ENCODE results near the gene MOV10. TPM values are rescaled to one million over a fixed set of nuclear protein-coding genes. Genes with fewer than 3 reads are reported as not detected.

MOV10 gene
- total and polyA plus RNA-seq, 2 of the 8 experiments (the other 6 are each of a cell fraction or from before 2014, with no cell fraction given) = 57.3 to 109 TPM

- Histone ChIP-seq H2BK12ac (ENCODE audit: low read depth, low read length) (no peak overlapping the region), H2BK5ac (ENCODE audit: low read depth, low read length) (no peak overlapping the region), H3K4me3 (ENCODE audit: extremely low read depth in 1 of 4, insufficient read depth in 2 of 4, low read depth in 3 of 4, low read length in 4 of 4) (no peak overlapping the region), H3K14ac (ENCODE audit: insufficient read length) (no peak overlapping the region), H3K79me2 (ENCODE audit: control insufficient read depth in 1 of 2, insufficient read depth in 2 of 2, low read length in 2 of 2) (peaks cover 5 to 80% of the 10 kb centered on the region in 2 experiments; a peak in 3 of 4 replicates), H3K18ac (ENCODE audit: extremely low read depth, low read length) (no peak overlapping the region), H3K4ac (replicated peaks; ENCODE audit: insufficient read length, low read depth, low read length) (no peak overlapping the region), H2BK120ac (replicated peaks; ENCODE audit: low read depth, low read length) (no peak overlapping the region), H3K79me1 (ENCODE audit: low read depth, low read length) (no peaks in the 10 kb centered on the region), H3K4me1 (replicated peaks in 1 of 4; ENCODE audit: control insufficient read depth in 3 of 4, insufficient read depth in 4 of 4, low read length in 3 of 4) (no peaks in the 10 kb centered on the region), H3K9me3 (ENCODE audit: insufficient read depth in 2 of 2, low read depth in 1 of 2, low read length in 1 of 2) (no peaks in the 10 kb centered on the region), H2AK5ac (ENCODE audit: low read depth, low read length) (no peak overlapping the region), H2BK20ac (ENCODE audit: low read length) (no peak overlapping the region), H4K20me1 (replicated peaks in 1 of 2; ENCODE audit: control insufficient read depth in 1 of 2, insufficient read depth in 2 of 2, low read length in 2 of 2) (peaks cover 3 to 7% of the 10 kb centered on the region in 2 experiments), H3K36me3 (ENCODE audit: control insufficient read depth in 2 of 4, insufficient read depth in 4 of 4, low read length in 3 of 4) (peaks cover 0 to 4% (median 0%) of the 10 kb centered on the region in 4 experiments; a peak in 2 of 8 replicates), H3K56ac (replicated peaks; ENCODE audit: insufficient read length, low read depth, low read length) (no peak overlapping the region), H3K27ac (ENCODE audit: low read depth, low read length) (no peak overlapping the region), H2AFZ (ENCODE audit: low read length) (no peak overlapping the region), H3K27me3 (replicated peaks in 1 of 4; ENCODE audit: control insufficient read depth in 3 of 4, extremely low read depth in 1 of 4, insufficient read depth in 3 of 4, low read length in 3 of 4) (no peaks in the 10 kb centered on the region), H3K4me2 (ENCODE audit: insufficient read depth in 1 of 2, low read depth in 2 of 2, low read length in 2 of 2) (no peak overlapping the region), H4K5ac (ENCODE audit: insufficient read length, low read depth, low read length) (no peak overlapping the region), H4K8ac (ENCODE audit: extremely low read depth, insufficient read depth, low read length) (no peak overlapping the region), H2BK15ac (ENCODE audit: low read length) (no peak overlapping the region), H4K91ac (replicated peaks; ENCODE audit: insufficient read length, low read length) (no peak overlapping the region), H3K23ac (ENCODE audit: insufficient read length) (no peak overlapping the region), H3K23me2 (ENCODE audit: low read depth, low read length) (no peaks in the 10 kb centered on the region), H3K9ac (replicated peaks in 1 of 4; ENCODE audit: extremely low read depth in 1 of 4, low read depth in 3 of 4, low read length in 3 of 4) (no peak overlapping the region)
- ChIA-PET POLR2A (ENCODE audit: partially characterized antibody) (interaction anchor here (1.3 to 1.5 kb wide), 3 partner anchors 8 to 37 kb away, joined by 3 to 5 read pairs (median 3); partner anchors contain the start of genes MOV10 and ST7L), CTCF (ENCODE audit: partially characterized antibody) (interaction anchor here (0.9 to 1.9 kb wide), 4 partner anchors 10 to 96 kb away, joined by 3 to 5 read pairs (median 4); partner anchors contain the start of genes CAPZA1 and ST7L)
- 94% methylated on average over 4 of the region's 4 CpGs; no CpG with 5 or more reads in 1 of the 2 experiments for WGBS, 2 experiments (ENCODE audit: extremely low coverage in 1 of 2, insufficient coverage in 1 of 2, insufficient read length in 1 of 2, insufficient replicate concordance in 2 of 2, low coverage in 1 of 2, low lambda C conversion rate in 2 of 2, missing lambda C conversion rate in 1 of 2)
- no peak for DNase-seq (ENCODE audit: low read depth in 1 of 2, low spot score in 2 of 2)
- FAIRE-seq = no peak
- TF ChIP-seq CREB1 (IDR thresholded peaks at IDR 0.05) (no peak), POLR2AphosphoS5 (IDR thresholded peaks at IDR 0.05; ENCODE audit: low read depth, low read length) (no peak), BRCA1 (IDR thresholded peaks at IDR 0.05; ENCODE audit: low read depth, low read length) (no peak), HDAC6 (IDR thresholded peaks at IDR 0.05; ENCODE audit: low read depth, low read length) (no peak), RXRA (IDR thresholded peaks at IDR 0.05; ENCODE audit: insufficient read depth, low read depth, low read length) (no peak), SIX5 (IDR thresholded peaks at IDR 0.05; ENCODE audit: low read depth, low read length) (no peak), ATF2 (IDR thresholded peaks at IDR 0.05; ENCODE audit: low read length) (no peak), BACH1 (IDR thresholded peaks at IDR 0.05; ENCODE audit: low read length) (no peak), TAF1 (IDR thresholded peaks at IDR 0.05; ENCODE audit: low read depth, low read length) (no peak), SP1 (IDR thresholded peaks at IDR 0.05; ENCODE audit: low read depth, low read length) (no peak), RNF2 (IDR thresholded peaks at IDR 0.05; ENCODE audit: borderline replicate concordance, low read depth, low read length, missing control alignments, poor library complexity, severe bottlenecking) (no peak)
Measured at GRCh38 chr1:112637254-112638109, 37.0 kb upstream of the MOV10 start.
